ENCODE data around the gene LTB4R2. TPM values are rescaled to one million over a fixed set of nuclear protein-coding genes. Genes with fewer than 3 reads are reported as not detected.

LTB4R2 gene
- total and polyA plus RNA-seq, 2 donors, result 5.5 to 6.5 TPM

- H3K36me3 ChIP-seq (ENCODE audit: control insufficient read depth in 2 of 2, insufficient read depth in 2 of 2, low read length in 1 of 2), result peaks cover 34 to 49% of the 10 kb centered on the region in 2 donors
- H3K9me3 ChIP-seq (ENCODE audit: control insufficient read depth in 2 of 2, insufficient read depth in 1 of 2, low read length in 1 of 2), result no peaks in the 10 kb centered on the region
- no peak overlapping the region for H3K27ac ChIP-seq (ENCODE audit: low read depth in 1 of 2, low read length in 1 of 2)
- no peak for DNase-seq (ENCODE audit: low read depth in 6 of 9, low spot score in 9 of 9)
- no peaks in the 10 kb centered on the region for H3K27me3 ChIP-seq (ENCODE audit: control insufficient read depth in 2 of 2, insufficient read depth in 1 of 2, low read length in 1 of 2)
- H3K4me1 ChIP-seq (ENCODE audit: control insufficient read depth in 2 of 2, insufficient read depth in 2 of 2, low read length in 2 of 2), result peaks cover 2 to 8% of the 10 kb centered on the region in 2 donors
- 97% methylated on average over 11 of the region's 11 CpGs for WGBS
- no peak overlapping the region for H3K4me3 ChIP-seq (ENCODE audit: low read length in 2 of 2)
Observed at GRCh38 chr14:24292118-24292807, 17.7 kb upstream of the LTB4R2 start.

- Histone ChIP-seq H3K36me3 (ENCODE audit: control insufficient read depth in 2 of 2, insufficient read depth in 2 of 2, low read length in 1 of 2) (peaks cover 34 to 49% of the 10 kb centered on the region in 2 donors), H3K4me3 (ENCODE audit: low read length in 2 of 2) (no peak overlapping the region), H3K27me3 (ENCODE audit: control insufficient read depth in 2 of 2, insufficient read depth in 1 of 2, low read length in 1 of 2) (no peaks in the 10 kb centered on the region), H3K4me1 (ENCODE audit: control insufficient read depth in 2 of 2, insufficient read depth in 2 of 2, low read length in 2 of 2) (peaks cover 3 to 13% of the 10 kb centered on the region in 2 donors), H3K9me3 (ENCODE audit: control insufficient read depth in 2 of 2, insufficient read depth in 1 of 2, low read length in 1 of 2) (no peaks in the 10 kb centered on the region), H3K27ac (ENCODE audit: low read depth in 1 of 2, low read length in 1 of 2) (no peak overlapping the region)
- DNase-seq (ENCODE audit: low read depth in 6 of 9, low spot score in 9 of 9), result no peak
- WGBS, result 94% methylated on average over 2 of the region's 2 CpGs
Observed at GRCh38 chr14:24293525-24293924, 16.4 kb upstream of the LTB4R2 start.

GRCh38 chr14:24296341-24297157 is 13.4 kb upstream of the LTB4R2 start:
- 79% methylated on average over 12 of the region's 12 CpGs for WGBS
- peaks cover 14 to 32% of the 10 kb centered on the region in 2 donors for H3K4me1 ChIP-seq (ENCODE audit: control insufficient read depth in 2 of 2, insufficient read depth in 2 of 2, low read length in 2 of 2)
- peak overlapping the region in 1 of 2 donors; percentile 40 for H3K27ac ChIP-seq (ENCODE audit: low read depth in 1 of 2, low read length in 1 of 2)
- no peaks in the 10 kb centered on the region for H3K27me3 ChIP-seq (ENCODE audit: control insufficient read depth in 2 of 2, insufficient read depth in 1 of 2, low read length in 1 of 2)
- peak in 8 of 9 donors; percentile 36 to 83 (median 68) for DNase-seq (ENCODE audit: low read depth in 6 of 9, low spot score in 9 of 9)
- H3K36me3 ChIP-seq (ENCODE audit: control insufficient read depth in 2 of 2, insufficient read depth in 2 of 2, low read length in 1 of 2), result peaks cover 20 to 31% of the 10 kb centered on the region in 2 donors
- H3K9me3 ChIP-seq (ENCODE audit: control insufficient read depth in 2 of 2, insufficient read depth in 1 of 2, low read length in 1 of 2), result no peaks in the 10 kb centered on the region
- no peak overlapping the region for H3K4me3 ChIP-seq (ENCODE audit: low read length in 2 of 2)

GRCh38 chr14:24297190-24297964 is 12.6 kb upstream of the LTB4R2 start:
- peak in 1 of 9 donors; percentile 42 for DNase-seq (ENCODE audit: low read depth in 6 of 9, low spot score in 9 of 9)
- H3K27ac ChIP-seq (ENCODE audit: low read depth in 1 of 2, low read length in 1 of 2), result peak overlapping the region in 1 of 2 donors; percentile 40
- no peak overlapping the region for H3K4me3 ChIP-seq (ENCODE audit: low read length in 2 of 2)
- no peaks in the 10 kb centered on the region for H3K9me3 ChIP-seq (ENCODE audit: control insufficient read depth in 2 of 2, insufficient read depth in 1 of 2, low read length in 1 of 2)
- peaks cover 14 to 32% of the 10 kb centered on the region in 2 donors for H3K4me1 ChIP-seq (ENCODE audit: control insufficient read depth in 2 of 2, insufficient read depth in 2 of 2, low read length in 2 of 2)
- H3K36me3 ChIP-seq (ENCODE audit: control insufficient read depth in 2 of 2, insufficient read depth in 2 of 2, low read length in 1 of 2), result peaks cover 23 to 32% of the 10 kb centered on the region in 2 donors
- H3K27me3 ChIP-seq (ENCODE audit: control insufficient read depth in 2 of 2, insufficient read depth in 1 of 2, low read length in 1 of 2), result no peaks in the 10 kb centered on the region
- WGBS, result 58% methylated on average over 5 of the region's 5 CpGs

- H3K4me1 ChIP-seq (ENCODE audit: control insufficient read depth in 2 of 2, insufficient read depth in 2 of 2, low read length in 2 of 2), result peaks cover 14 to 32% of the 10 kb centered on the region in 2 donors
- H3K9me3 ChIP-seq (ENCODE audit: control insufficient read depth in 2 of 2, insufficient read depth in 1 of 2, low read length in 1 of 2), result no peaks in the 10 kb centered on the region
- 72% methylated on average over 7 of the region's 7 CpGs for WGBS
- H3K27me3 ChIP-seq (ENCODE audit: control insufficient read depth in 2 of 2, insufficient read depth in 1 of 2, low read length in 1 of 2), result no peaks in the 10 kb centered on the region
- H3K4me3 ChIP-seq (ENCODE audit: low read length in 2 of 2), result peak overlapping the region; percentile 85 to 89
- H3K36me3 ChIP-seq (ENCODE audit: control insufficient read depth in 2 of 2, insufficient read depth in 2 of 2, low read length in 1 of 2), result peaks cover 34 to 42% of the 10 kb centered on the region in 2 donors
- H3K27ac ChIP-seq (ENCODE audit: low read depth in 1 of 2, low read length in 1 of 2), result peak overlapping the region; percentile 77 to 90
- no peak for DNase-seq (ENCODE audit: low read depth in 6 of 9, low spot score in 9 of 9)
Observed at GRCh38 chr14:24298892-24299254, 11.1 kb upstream of the LTB4R2 start.

- peaks cover 14 to 32% of the 10 kb centered on the region in 2 donors for H3K4me1 ChIP-seq (ENCODE audit: control insufficient read depth in 2 of 2, insufficient read depth in 2 of 2, low read length in 2 of 2)
Observed at GRCh38 chr14:24299255-24300191, 10.4 kb upstream of the LTB4R2 start, which contains the start of the genes DHRS1 and NOP9. Gene DHRS1, minus strand, starts transcription at chr14:24299780. Its CDS starts 674 bp downstream, at chr14:24299106. Gene NOP9, plus strand, starts transcription at chr14:24299850. Its CDS starts 105 bp downstream, at chr14:24299955.

GRCh38 chr14:24300326-24300980 is 9.5 kb upstream of the LTB4R2 start:
- peak overlapping the region; percentile 85 to 89 for H3K4me3 ChIP-seq (ENCODE audit: low read length in 2 of 2)
- WGBS, result 40% methylated on average over 16 of the region's 16 CpGs
- H3K27me3 ChIP-seq (ENCODE audit: control insufficient read depth in 2 of 2, insufficient read depth in 1 of 2, low read length in 1 of 2), result no peaks in the 10 kb centered on the region
- H3K9me3 ChIP-seq (ENCODE audit: control insufficient read depth in 2 of 2, insufficient read depth in 1 of 2, low read length in 1 of 2), result no peaks in the 10 kb centered on the region
- no peak for DNase-seq (ENCODE audit: low read depth in 6 of 9, low spot score in 9 of 9)
- H3K4me1 ChIP-seq (ENCODE audit: control insufficient read depth in 2 of 2, insufficient read depth in 2 of 2, low read length in 2 of 2), result peaks cover 14 to 32% of the 10 kb centered on the region in 2 donors
- peak overlapping the region; percentile 62 to 83 for H3K27ac ChIP-seq (ENCODE audit: low read depth in 1 of 2, low read length in 1 of 2)
- peaks cover 49 to 55% of the 10 kb centered on the region in 2 donors for H3K36me3 ChIP-seq (ENCODE audit: control insufficient read depth in 2 of 2, insufficient read depth in 2 of 2, low read length in 1 of 2)

More at GRCh38 chr14:24299255-24300191, 10.4 kb upstream of the LTB4R2 start, which contains the start of the genes DHRS1 and NOP9:
- WGBS, result under 1% methylated on average over 75 of the region's 75 CpGs
- peak; percentile 81 to 95 (median 90) for DNase-seq (ENCODE audit: low read depth in 6 of 9, low spot score in 9 of 9)
- H3K9me3 ChIP-seq (ENCODE audit: control insufficient read depth in 2 of 2, insufficient read depth in 1 of 2, low read length in 1 of 2), result no peaks in the 10 kb centered on the region
- H3K4me3 ChIP-seq (ENCODE audit: low read length in 2 of 2), result peak within 1 kb of the TSS; percentile 85 to 89
- H3K27ac ChIP-seq (ENCODE audit: low read depth in 1 of 2, low read length in 1 of 2), result peak within 1 kb of the TSS; percentile 77 to 90
- no peaks in the 10 kb centered on the region for H3K27me3 ChIP-seq (ENCODE audit: control insufficient read depth in 2 of 2, insufficient read depth in 1 of 2, low read length in 1 of 2)
- peaks cover 40 to 48% of the 10 kb centered on the region in 2 donors for H3K36me3 ChIP-seq (ENCODE audit: control insufficient read depth in 2 of 2, insufficient read depth in 2 of 2, low read length in 1 of 2)
